K562 (cell line): ENCODE results near the gene HRH1. TPM values are rescaled to one million over a fixed set of nuclear protein-coding genes. Genes with fewer than 3 reads are reported as not detected.
A peak's percentile ranks its signal among the peaks of the same experiment; 100 is the strongest.

ENCODE experiments used
- ATAC-seq: fragments of 200-7000 bp; cut with Tn5 transposase; 3 replicates; pipeline ENCODE4 v1.9.1; 2020; ENCODE audit warnings: moderate library complexity
- BruUV-seq: library from RNA; stranded (reverse); fragments of 400-500 nt; replicated peaks from 2 replicates; lab custom pipeline; 2021; lab: Mats Ljungman, UMichigan
- CTCF ChIA-PET: fragments of 300-600 bp; formaldehyde crosslinking; extraction: SDS; loops from one replicate; lab custom pipeline; 2021; ENCODE audit warnings: low intra/inter-chr PET ratio; lab: Yijun Ruan, JAX
- POLR2A ChIA-PET: fragments of 300-600, 350-650 bp; sonication (Branson Sonifier 250); formaldehyde crosslinking; extraction: SDS; loops from one replicate; lab custom pipeline; 2021; ENCODE audit warnings: antibody characterized with exemption, inconsistent platforms; lab: Yijun Ruan, JAX
- DNase-seq, 4 experiments: peaks; one replicate each; pipeline versions ENCODE4 v3.0.0 to v3.0.0-alpha.2; 2011 to 2018; ENCODE audit warnings: low spot score in 3 of 4, mixed read lengths in 3 of 4; ENCODE audit errors: extremely low read depth in 1 of 4
- FAIRE-seq: peaks from 2 replicates; lab custom pipeline; 2011; peaks lifted over from hg19 to GRCh38; lab: Jason Lieb, UNC
- H2AFZ ChIP-seq: 2 replicates; pipeline ENCODE4 v1.6.0; 2011; ENCODE audit warnings: low read depth, low read length, control low read depth, inconsistent platforms
- H3K27ac ChIP-seq: fragments of 200-600 bp; 3 replicates; pipeline ENCODE4 v1.8.0; 2011; ENCODE audit warnings: low read depth, mild to moderate bottlenecking, control low read depth, inconsistent platforms, low read length, moderate library complexity, mixed read lengths; ENCODE audit errors: extremely low read depth
- H3K27me3 ChIP-seq, 2 experiments: fragments of 300-600 bp in 1 of 2; 2 replicates in 1 of 2; 3 replicates in 1 of 2; pipeline versions ENCODE4 v1.6.0 to v1.8.0; 2011; ENCODE audit warnings: inconsistent platforms in 2 of 2, low read length in 2 of 2, mild to moderate bottlenecking in 1 of 2, mixed read lengths in 1 of 2, moderate library complexity in 1 of 2; ENCODE audit not compliant: control insufficient read depth in 2 of 2, insufficient read depth in 2 of 2
- H3K36me3 ChIP-seq: fragments of 300-600 bp; 3 replicates; pipeline ENCODE4 v1.8.0; 2011; ENCODE audit warnings: mild to moderate bottlenecking, low read length, inconsistent platforms; ENCODE audit not compliant: control insufficient read depth, insufficient read depth
- H3K4me1 ChIP-seq, 2 experiments: fragments of 200-600 bp in 1 of 2; replicated peaks in 1 of 2; 2 replicates in 1 of 2; 3 replicates in 1 of 2; pipeline versions ENCODE4 v1.5.1 to v1.8.0; 2011; ENCODE audit warnings: inconsistent platforms in 2 of 2, low read length in 2 of 2, mild to moderate bottlenecking in 1 of 2, mixed read lengths in 1 of 2, moderate library complexity in 1 of 2; ENCODE audit not compliant: control insufficient read depth in 2 of 2, insufficient read depth in 2 of 2
- H3K4me2 ChIP-seq: 2 replicates; pipeline ENCODE4 v1.6.1; 2011; ENCODE audit warnings: low read length, control low read depth, inconsistent platforms, mixed read lengths; ENCODE audit not compliant: insufficient read depth
- H3K4me3 ChIP-seq: fragments of 200-600 bp; sonication (generic), shearing (Covaris generic); 2 replicates; pipeline ENCODE4 v1.5.1; 2016; ENCODE audit warnings: control low read depth, inconsistent platforms
- H3K79me2 ChIP-seq: fragments of 200-600 bp; 3 replicates; pipeline ENCODE4 v1.8.0; 2011; ENCODE audit warnings: low read length, inconsistent platforms; ENCODE audit not compliant: control insufficient read depth, insufficient read depth
- H3K9ac ChIP-seq, 2 experiments: 2 replicates each; pipeline versions ENCODE4 v1.6.0 to v1.6.1; 2011; ENCODE audit warnings: low read depth in 2 of 2, low read length in 2 of 2, control low read depth in 1 of 2, inconsistent platforms in 1 of 2, mild to moderate bottlenecking in 1 of 2, mixed read lengths in 1 of 2; ENCODE audit not compliant: insufficient read depth in 1 of 2
- H3K9me1 ChIP-seq: one replicate; pipeline ENCODE4 v1.6.0; 2011; ENCODE audit warnings: inconsistent platforms, mild to moderate bottlenecking, low read length, moderate library complexity; ENCODE audit not compliant: control insufficient read depth, insufficient read depth
- H3K9me3 ChIP-seq: replicated peaks from 2 replicates; pipeline ENCODE4 v1.5.1; 2011; ENCODE audit warnings: low read depth, low read length, inconsistent platforms; ENCODE audit not compliant: control insufficient read depth, insufficient read depth
- H4K20me1 ChIP-seq: replicated peaks from 2 replicates; pipeline ENCODE4 v1.6.1; 2011; ENCODE audit warnings: low read length, inconsistent platforms, mixed read lengths; ENCODE audit not compliant: control insufficient read depth, insufficient read depth
- DACH1 ChIP-seq: fragments of 450-650 bp; IDR thresholded peaks from 2 replicates; pipeline ENCODE4 v1.6.1; 2018; ENCODE audit not compliant: partially characterized antibody
- HNRNPUL1 ChIP-seq: fragments of 200-400 bp; formaldehyde crosslinking; IDR thresholded peaks from 2 replicates; pipeline ENCODE4 v1.6.1; 2017; ENCODE audit warnings: low read length
- POLR3G ChIP-seq: IDR thresholded peaks from 2 replicates; pipeline ENCODE4 v1.6.1; 2011; ENCODE audit not compliant: insufficient read length, insufficient replicate concordance; ENCODE audit errors: extremely low read depth
- SRSF7 ChIP-seq: fragments of 200-400 bp; formaldehyde crosslinking; optimal IDR thresholded peaks from 2 replicates; pipeline ENCODE3; 2017; ENCODE audit warnings: mild to moderate bottlenecking, low read depth, low read length
- ZNF41 ChIP-seq: fragments of 250-450 bp; sonication (Bioruptor Pico); conservative IDR thresholded peaks from 2 replicates; pipeline ENCODE4 v1.4.0; 2020; ENCODE audit warnings: mild to moderate bottlenecking
- ZNF449 ChIP-seq: fragments of 250-450 bp; sonication (Bioruptor Pico); IDR thresholded peaks from 2 replicates; pipeline ENCODE4 v1.8.0; 2022; ENCODE audit warnings: moderate library complexity, mild to moderate bottlenecking, inconsistent platforms
- ZNF695 ChIP-seq: fragments of 450-650 bp; formaldehyde crosslinking; IDR thresholded peaks from 2 replicates; pipeline ENCODE4 v1.4.0; 2020; ENCODE audit warnings: mild to moderate bottlenecking, moderate library complexity
- WGBS: fragments of 100-300 bp; shearing (Covaris generic); methylation state at CpG from one replicate; pipeline ENCODE4 v1.1.6; 2016; ENCODE audit warnings: low coverage, mixed read lengths; ENCODE audit not compliant: insufficient coverage; ENCODE audit errors: missing lambda C conversion rate; 5-methylcytosine and 5-hydroxymethylcytosine counted together
- in situ Hi-C: fragments of 300-500 bp; cut with MboI; formaldehyde crosslinking; loops from 4 replicates; pipeline ENCODE4 v1.15.0; 2018; ENCODE audit warnings: inconsistent platforms, mixed read lengths
- intact Hi-C: fragments of 100-400 bp; cut with micrococcal nuclease; formaldehyde crosslinking; loops from 2 replicates; pipeline ENCODE4 v1.14.2; 2022
- polyA plus RNA-seq, 8 experiments: library from polyadenylated mRNA; depleted of rRNA in 4 of 8; stranded (reverse) in 5 of 8; unstranded in 3 of 8; fragments of >200 nt; fragmentation: Nextera tagmentation in 2 of 8; fragmentation: Illumina TruSeq in 1 of 8; extraction: Ambion mirVana in 2 of 8; extraction: Trizol in 1 of 8; gene quantifications; 2 replicates each; pipeline versions ENCODE4 v1.2.1 to v1.2.3, GENCODE V29; 2011 to 2014; ENCODE audit warnings: inconsistent platforms in 1 of 8, missing spikeins in 1 of 8
- total RNA-seq, 7 experiments: library from RNA; depleted of rRNA in 6 of 7; stranded (reverse); fragments of >200 nt in 6 of 7; fragmentation: Illumina TruSeq in 2 of 7; extraction: Trizol in 2 of 7; gene quantifications; 2 replicates each; pipeline versions ENCODE4 v1.2.1 to v1.2.3, GENCODE V29; 2011 to 2021; ENCODE audit warnings: low replicate concordance in 1 of 7

Gene HRH1
- total and polyA plus RNA-seq, 9 of the 15 experiments (the other 6 are each of a cell fraction or from before 2014, with no cell fraction given): 0.03 to 0.15 (median 0.06) TPM; not detected in 1

- Histone ChIP-seq H4K20me1 (no peaks in the 10 kb centered on the region), H3K4me2 (no peak overlapping the region), H3K9ac (no peak overlapping the region), H3K27me3 (no peaks in the 10 kb centered on the region), H3K9me3 (0 out of 2 replicates have a peak, but pooled peaks cover 3% of the 10 kb centered on the region), H3K79me2 (peaks cover 59% of the 10 kb centered on the region), H3K36me3 (peaks cover 41% of the 10 kb centered on the region), H2AFZ (no peak overlapping the region), H3K9me1 (no peaks in the 10 kb centered on the region), H3K27ac (no peak overlapping the region), H3K4me3 (no peak overlapping the region), H3K4me1 (peaks cover under 1 to 17% of the 10 kb centered on the region in 2 experiments; a peak in 3 of 5 replicates)
- no peak for DNase-seq
- no peak for FAIRE-seq
- no peak for ATAC-seq
- in situ Hi-C loops (no loop called here), intact Hi-C loops (no loop called here)
- 47% methylated on average over 2 of the region's 2 CpGs for WGBS
- no peak for TF ChIP-seq HNRNPUL1
- POLR2A ChIA-PET: interaction anchor here (3.9 kb wide), 1 partner anchor 12 kb away, joined by 33 read pairs; no protein-coding TSS in a partner anchor
- no TSS peak for BruUV-seq
- CTCF ChIA-PET: no interaction called here
Measured at GRCh38 chr3:11276901-11277300, 122.6 kb downstream of the HRH1 start.

GRCh38 chr3:11282250-11283138 is 128.2 kb downstream of the HRH1 start:
- WGBS: 94% methylated on average over 5 of the region's 5 CpGs
- in situ Hi-C loops: no loop called here
- H3K36me3 ChIP-seq: peaks cover 48% of the 10 kb centered on the region
- BruUV-seq: no TSS peak
- no peaks in the 10 kb centered on the region for H4K20me1 ChIP-seq
- no peak overlapping the region for H3K27ac ChIP-seq
- H3K9me3 ChIP-seq: no peaks in the 10 kb centered on the region
- H3K9me1 ChIP-seq: no peaks in the 10 kb centered on the region
- DNase-seq (no peak), ATAC-seq (no peak), FAIRE-seq (no peak)
- CTCF ChIA-PET: no interaction called here
- intact Hi-C loops: no loop called here
- peaks cover 3 to 11% of the 10 kb centered on the region in 2 experiments; a peak in 4 of 5 replicates for H3K4me1 ChIP-seq
- H2AFZ ChIP-seq: no peak overlapping the region
- no peak overlapping the region for H3K9ac ChIP-seq
- POLR2A ChIA-PET: interaction anchor here (2.9 to 4.4 kb wide), 2 partner anchors 9 kb away, joined by 11 to 18 read pairs; partner anchors contain the start of gene ATG7
- no peaks in the 10 kb centered on the region for H3K27me3 ChIP-seq
- TF ChIP-seq SRSF7: no peak
- no peak for TF ChIP-seq ZNF449 (CRISPR knock-in tag)
- no peak for TF ChIP-seq ZNF41 (CRISPR knock-in tag)
- TF ChIP-seq ZNF695: no peak
- peak; percentile 51 for TF ChIP-seq DACH1
- TF ChIP-seq POLR3G: no peak
- TF ChIP-seq, all 486 proteins: peak for 1
- Histone ChIP-seq H3K79me2 (peaks cover 29% of the 10 kb centered on the region), H3K4me3 (no peak overlapping the region), H3K4me2 (no peak overlapping the region)
